Glomerular visceral epithelial cell (primary cell): ENCODE data around the gene TMEM231.

Source experiments
- DNase-seq: peaks from one replicate; pipeline ENCODE4 v3.0.0-alpha.2; 2016; ENCODE audit errors: extremely low spot score

Gene TMEM231

GRCh38 chr16:75488322-75488721 lies 67.7 kb downstream of the TMEM231 start:
- no peak for DNase-seq
